Ovary (tissue), 9 donors: ENCODE measurements around the gene TNFRSF25. TPM values are rescaled to one million over a fixed set of nuclear protein-coding genes. Genes with fewer than 3 reads are reported as not detected.

Source experiments
- DNase-seq, 5 donors: peaks; one replicate each; pipeline ENCODE4 v3.0.0-alpha.2; 2019 to 2020
- H3K27ac ChIP-seq, 2 donors: fragments of 200-600 bp; one replicate each; pipeline versions ENCODE4 v1.5.1 to v1.8.0; 2019 to 2022
- H3K27me3 ChIP-seq: fragments of 200-600 bp; one replicate; pipeline ENCODE4 v1.8.0; 2022
- H3K36me3 ChIP-seq: fragments of 200-600 bp; sonication (generic); one replicate; pipeline ENCODE4 v1.5.1; 2019
- H3K4me1 ChIP-seq: one replicate; pipeline ENCODE4 v1.8.1; 2013; ENCODE audit warnings: mild to moderate bottlenecking, moderate library complexity; ENCODE audit not compliant: insufficient read depth
- H3K4me3 ChIP-seq: fragments of 200-600 bp; sonication (generic); one replicate; pipeline ENCODE4 v1.5.1; 2017
- H3K9me3 ChIP-seq, 2 donors: fragments of 200-600 bp in 1 of 2; sonication (generic) in 1 of 2; one replicate each; pipeline versions ENCODE4 v1.5.1 to v1.8.1; 2013 to 2019; ENCODE audit warnings: mild to moderate bottlenecking in 1 of 2, moderate library complexity in 1 of 2
- EP300 ChIP-seq: sonication (generic); formaldehyde crosslinking; IDR thresholded peaks from one replicate; pipeline ENCODE4 v1.6.1; 2017; ENCODE audit warnings: antibody characterized with exemption
- POLR2A ChIP-seq: fragments of 450-650 bp; IDR thresholded peaks from one replicate; pipeline ENCODE4 v1.6.1; 2017; ENCODE audit warnings: antibody characterized with exemption, mild to moderate bottlenecking, moderate library complexity
- WGBS, 3 donors: extraction: QIAGEN DNeasy Blood & Tissue Kit in 1 of 3; methylation state at CpG; one replicate each; pipeline versions ENCODE4 v1.1.5 to v1.1.7; 2013 to 2017; 5-methylcytosine and 5-hydroxymethylcytosine counted together
- intact Hi-C, 4 donors: fragments of 100-400 bp; cut with DNase I; formaldehyde crosslinking; loops; one replicate each; pipeline versions ENCODE4 v1.11.0 to v1.15.1; 2022 to 2023
- polyA plus RNA-seq, 2 donors: library from polyadenylated mRNA; stranded (reverse); fragments of 200-250 nt in 1 of 2; fragments of 350-450 nt in 1 of 2; fragmentation: Illumina TruSeq in 1 of 2; extraction: RNeasy Lipid Tissue Mini Kit (QIAGEN cat#74804) in 1 of 2; gene quantifications; one replicate each; pipeline ENCODE4 v1.2.3, GENCODE V29; 2013 to 2014
- total RNA-seq, 7 donors: library from RNA; depleted of rRNA in 2 of 7; stranded (reverse); fragments of >200 nt in 2 of 7; fragmentation: NEBNext Ultra II Directional in 3 of 7; extraction: Animal tissue kit (Norgen Biotek cat#: 25700) in 3 of 7; gene quantifications; one replicate each; pipeline versions ENCODE4 v1.1.0 to v1.2.4, GENCODE V29; 2016 to 2023
- TF ChIP-seq, protein P1 (sequence below), 3 donors: fragments of 450-650 bp in 2 of 3; fragments of 200-600 bp in 1 of 3; IDR thresholded peaks; one replicate each; pipeline versions ENCODE4 v1.5.1 to v1.8.0; 2016 to 2022; ENCODE audit warnings: antibody characterized with exemption in 3 of 3, mild to moderate bottlenecking in 1 of 3
- donor health status: DM: no; HTN: no; CAD: no; lungs with moderate emphysema.
- donor health status: DM: no; HTN: no; CAD: no.
- donor health status: Bipolar disorder and iron deficiency.
- donor health status: DM: yes; HTN: yes; CAD: no.
- donor health status: DM: no; HTN: no; CAD: no.
- donor health status: DM: yes; HTN: yes; CAD: no.

The TNFRSF25 gene
- total and polyA plus RNA-seq, 9 donors: 1.7 to 13.1 (median 7.7) TPM

DNA sequence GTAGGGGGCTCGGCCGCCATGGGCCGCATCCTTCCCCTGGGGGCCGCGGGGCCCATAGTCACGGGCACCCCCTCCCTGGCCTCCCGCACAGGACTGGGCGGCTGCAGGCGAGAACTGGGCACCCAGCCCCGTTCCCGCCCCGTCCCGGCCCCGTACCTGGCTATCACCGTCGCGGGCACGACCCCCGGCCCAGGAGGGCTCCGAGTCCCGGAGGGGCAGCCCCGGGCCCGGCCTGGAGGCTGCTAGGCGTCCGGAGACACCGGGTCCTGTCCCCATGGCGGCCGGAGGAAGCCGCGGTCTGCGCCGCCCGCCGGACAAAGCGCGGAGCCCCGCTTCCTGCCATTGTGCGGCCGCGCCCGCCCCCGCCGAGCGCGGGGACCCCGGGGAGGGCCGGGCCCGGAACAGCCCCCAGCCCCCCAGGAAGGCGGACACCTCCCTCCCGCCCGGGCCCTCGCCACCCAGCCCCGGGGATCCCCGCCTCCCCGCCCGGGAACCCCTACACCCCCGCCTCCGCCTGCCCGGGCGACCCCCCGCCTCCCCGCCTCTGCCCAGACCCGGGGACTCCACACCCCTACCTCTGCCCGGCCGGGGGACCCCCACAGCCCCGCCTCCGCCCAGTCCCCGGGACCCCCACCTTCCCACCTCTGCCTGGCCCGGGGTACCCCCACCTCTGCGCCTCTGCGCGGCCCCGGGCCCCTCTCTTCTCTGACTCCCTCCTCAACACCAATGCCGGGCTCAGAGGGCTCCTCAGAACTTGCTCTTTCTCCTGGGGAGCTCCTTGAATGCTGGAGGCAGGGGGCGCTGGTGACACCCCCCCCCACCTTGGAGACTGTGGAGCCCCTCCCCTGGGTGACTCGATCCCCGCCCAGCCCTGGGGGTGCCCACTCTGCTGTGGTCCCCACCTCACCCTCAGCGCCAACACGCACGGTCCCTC lies 19.5 kb upstream of the TNFRSF25 start:
- intact Hi-C loops: loop anchor here (5.0 to 10.0 kb wide), 3 partner anchors 157 to 162 kb away; no protein-coding TSS in a partner anchor
- peak overlapping the region; percentile 32 for H3K4me3 ChIP-seq
- peaks cover 3% of the 10 kb centered on the region for H3K4me1 ChIP-seq
- DNase-seq: no peak
- H3K36me3 ChIP-seq: no peaks in the 10 kb centered on the region
- no peaks in the 10 kb centered on the region for H3K27me3 ChIP-seq
- H3K27ac ChIP-seq: no peak overlapping the region
- WGBS, 3 donors: 2 to 7% (median 3%) methylated on average over 44 to 80 of the region's 80 CpGs
- no peaks in the 10 kb centered on the region for H3K9me3 ChIP-seq
- TF ChIP-seq, protein P1, sequence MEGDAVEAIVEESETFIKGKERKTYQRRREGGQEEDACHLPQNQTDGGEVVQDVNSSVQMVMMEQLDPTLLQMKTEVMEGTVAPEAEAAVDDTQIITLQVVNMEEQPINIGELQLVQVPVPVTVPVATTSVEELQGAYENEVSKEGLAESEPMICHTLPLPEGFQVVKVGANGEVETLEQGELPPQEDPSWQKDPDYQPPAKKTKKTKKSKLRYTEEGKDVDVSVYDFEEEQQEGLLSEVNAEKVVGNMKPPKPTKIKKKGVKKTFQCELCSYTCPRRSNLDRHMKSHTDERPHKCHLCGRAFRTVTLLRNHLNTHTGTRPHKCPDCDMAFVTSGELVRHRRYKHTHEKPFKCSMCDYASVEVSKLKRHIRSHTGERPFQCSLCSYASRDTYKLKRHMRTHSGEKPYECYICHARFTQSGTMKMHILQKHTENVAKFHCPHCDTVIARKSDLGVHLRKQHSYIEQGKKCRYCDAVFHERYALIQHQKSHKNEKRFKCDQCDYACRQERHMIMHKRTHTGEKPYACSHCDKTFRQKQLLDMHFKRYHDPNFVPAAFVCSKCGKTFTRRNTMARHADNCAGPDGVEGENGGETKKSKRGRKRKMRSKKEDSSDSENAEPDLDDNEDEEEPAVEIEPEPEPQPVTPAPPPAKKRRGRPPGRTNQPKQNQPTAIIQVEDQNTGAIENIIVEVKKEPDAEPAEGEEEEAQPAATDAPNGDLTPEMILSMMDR (IDR thresholded peaks at IDR 0.05): no peak
- TF ChIP-seq POLR2A: no peak

DNA sequence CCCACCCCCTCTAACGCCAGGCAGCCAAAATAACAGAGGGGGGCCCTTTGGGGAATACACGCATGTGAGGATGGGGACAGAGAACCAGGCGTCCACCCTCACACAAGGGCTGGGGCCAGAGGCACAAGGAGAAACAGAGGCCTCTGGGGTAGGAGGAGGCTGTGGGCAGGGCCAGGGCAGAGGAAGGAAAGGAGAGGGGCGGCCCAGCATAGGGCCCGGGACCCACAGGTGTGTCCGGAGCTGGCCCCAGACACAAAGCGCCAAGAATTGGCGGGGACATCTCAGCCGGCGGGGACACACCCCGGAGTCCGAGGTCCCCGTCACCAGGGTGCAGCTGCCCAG lies 18.8 kb upstream of the TNFRSF25 start:
- intact Hi-C loops: loop anchor here (5.0 to 10.0 kb wide), 3 partner anchors 158 to 163 kb away; no protein-coding TSS in a partner anchor
- Histone ChIP-seq H3K4me1 (no peaks in the 10 kb centered on the region), H3K27ac (no peak overlapping the region), H3K27me3 (no peaks in the 10 kb centered on the region), H3K4me3 (peak overlapping the region; percentile 32), H3K9me3 (no peaks in the 10 kb centered on the region), H3K36me3 (no peaks in the 10 kb centered on the region)
- no peak for DNase-seq
- TF ChIP-seq, protein P1 (IDR thresholded peaks at IDR 0.05): no peak
- TF ChIP-seq POLR2A (no peak), EP300 (no peak)
- 19 to 29% (median 24%) methylated on average over 13 of the region's 13 CpGs for WGBS, 3 donors

DNA sequence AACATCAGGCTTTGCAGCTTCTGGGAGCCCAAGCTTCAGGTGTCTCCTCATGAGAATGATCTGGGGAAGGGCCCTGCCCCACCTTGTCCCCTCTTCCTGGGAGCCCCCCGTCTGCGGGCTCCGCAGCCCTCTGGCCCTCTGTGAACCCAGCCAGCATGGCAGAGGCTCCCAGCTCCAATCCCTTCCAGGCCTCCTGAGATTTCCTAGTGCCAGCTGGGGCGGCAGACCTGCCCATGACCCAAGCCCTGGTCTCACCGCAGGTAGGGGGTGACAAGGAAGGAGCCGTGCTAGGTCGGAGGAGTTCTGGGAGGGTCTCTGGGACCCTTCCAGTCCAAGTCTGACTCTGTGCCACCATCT lies 17.8 kb upstream of the TNFRSF25 start:
- no peaks in the 10 kb centered on the region for H3K36me3 ChIP-seq
- H3K27me3 ChIP-seq: no peaks in the 10 kb centered on the region
- WGBS, 3 donors: 95 to 98% (median 97%) methylated on average over 7 of the region's 7 CpGs
- H3K4me3 ChIP-seq: no peak overlapping the region
- no peaks in the 10 kb centered on the region for H3K9me3 ChIP-seq
- H3K4me1 ChIP-seq: no peaks in the 10 kb centered on the region
- no peak overlapping the region for H3K27ac ChIP-seq
- no peak for DNase-seq
- intact Hi-C loops: loop anchor here in 1 of 4 donors (10.0 kb wide), 1 partner anchor 161 kb away; no protein-coding TSS in a partner anchor
- TF ChIP-seq POLR2A: no peak
- TF ChIP-seq, protein P1 (IDR thresholded peaks at IDR 0.05): no peak
- no peak for TF ChIP-seq EP300

DNA sequence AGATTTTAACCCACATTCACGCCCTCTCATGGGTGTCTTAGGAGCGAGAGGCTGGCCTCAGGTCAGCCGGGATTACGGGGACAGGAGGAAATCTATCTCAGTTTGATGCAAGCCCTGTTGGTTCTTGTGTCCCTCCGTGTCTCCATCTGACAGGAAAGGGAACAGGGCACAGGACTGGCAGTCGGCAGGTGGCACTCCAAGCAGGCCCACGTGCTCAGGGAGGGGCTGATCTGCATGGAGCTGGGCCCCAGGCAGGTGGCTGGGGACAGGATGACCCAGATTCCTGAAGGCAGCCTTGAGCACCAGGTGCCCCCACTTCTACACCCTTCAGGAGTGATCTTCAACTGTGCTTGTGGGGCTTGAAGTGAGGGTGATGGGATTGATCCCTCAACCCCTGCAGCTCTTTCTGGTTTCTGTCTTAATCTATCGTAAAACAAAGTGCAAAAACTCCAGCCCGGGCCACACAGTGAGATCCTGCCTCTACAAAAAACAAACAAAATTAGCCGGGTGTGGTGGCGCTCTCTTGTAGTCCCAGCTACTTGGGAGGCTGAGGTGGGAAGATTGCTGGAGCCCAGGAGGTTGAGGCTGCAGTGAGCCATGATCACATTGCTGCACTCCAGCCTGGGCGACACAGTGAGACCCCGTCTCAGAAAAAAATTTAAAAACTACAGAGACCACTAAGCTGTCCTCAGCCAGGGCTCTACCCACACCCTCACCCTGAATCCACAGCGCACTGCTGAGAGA lies 17.2 kb upstream of the TNFRSF25 start:
- TF ChIP-seq EP300: no peak
- no peak for TF ChIP-seq POLR2A
- TF ChIP-seq, protein P1 (IDR thresholded peaks at IDR 0.05): no peak
- Histone ChIP-seq H3K36me3 (no peaks in the 10 kb centered on the region), H3K4me1 (no peaks in the 10 kb centered on the region), H3K27ac (no peak overlapping the region), H3K4me3 (no peak overlapping the region), H3K9me3 (no peaks in the 10 kb centered on the region), H3K27me3 (no peaks in the 10 kb centered on the region)
- no peak for DNase-seq
- 84 to 85% (median 84%) methylated on average over 14 of the region's 14 CpGs for WGBS, 3 donors
- intact Hi-C loops: loop anchor here in 1 of 4 donors (10.0 kb wide), 1 partner anchor 162 kb away; no protein-coding TSS in a partner anchor
